Left renal cortex interstitium (tissue), 4 donors: ENCODE data around the gene NBAS. TPM values are rescaled to one million over a fixed set of nuclear protein-coding genes. Genes with fewer than 3 reads are reported as not detected.
"Not testable (repeated sequence)": the region's sequence is repeated elsewhere in the genome, so short reads cannot be mapped to it uniquely, and the experiment has no call there.

Source experiments
- DNase-seq, 4 donors: peaks; one replicate each; pipeline ENCODE4 v3.0.0-alpha.2; 2013; ENCODE audit warnings: low read depth in 4 of 4, low spot score in 2 of 4, missing footprints in 1 of 4
- polyA plus RNA-seq, 4 donors: library from polyadenylated mRNA; unstranded; fragments of 120-200 nt; gene quantifications; one replicate each; pipeline ENCODE4 v1.2.1, GENCODE V29; 2013; ENCODE audit not compliant: insufficient read length in 4 of 4

Gene NBAS
- polyA plus RNA-seq, 4 donors: 59.5 to 62.8 (median 61.5) TPM

DNA sequence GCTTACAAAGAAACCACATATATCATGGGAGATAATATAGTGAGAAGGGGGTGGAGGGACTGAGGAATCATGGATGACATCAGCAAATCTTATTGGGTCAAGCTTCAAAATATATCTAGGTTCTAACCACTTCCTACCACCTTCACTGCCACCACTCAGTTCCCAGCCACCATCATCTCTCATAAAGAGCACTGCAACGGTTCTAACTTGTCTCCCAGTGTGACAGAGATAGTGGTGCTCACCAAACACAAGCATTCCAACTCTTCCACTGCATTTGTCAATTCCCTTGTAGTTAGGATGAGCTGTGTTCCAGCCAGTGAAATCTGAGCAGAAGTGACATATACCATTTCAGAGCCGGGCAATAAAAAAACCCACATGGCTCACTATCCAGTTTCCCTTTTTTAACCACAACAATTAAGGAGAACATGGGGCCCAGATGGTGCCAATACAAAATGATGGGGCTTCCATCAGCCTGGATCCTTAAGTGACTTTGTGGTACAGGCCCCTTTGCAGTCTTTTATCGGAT, 318.1 kb downstream of the NBAS start:
- DNase-seq: no peak

DNA sequence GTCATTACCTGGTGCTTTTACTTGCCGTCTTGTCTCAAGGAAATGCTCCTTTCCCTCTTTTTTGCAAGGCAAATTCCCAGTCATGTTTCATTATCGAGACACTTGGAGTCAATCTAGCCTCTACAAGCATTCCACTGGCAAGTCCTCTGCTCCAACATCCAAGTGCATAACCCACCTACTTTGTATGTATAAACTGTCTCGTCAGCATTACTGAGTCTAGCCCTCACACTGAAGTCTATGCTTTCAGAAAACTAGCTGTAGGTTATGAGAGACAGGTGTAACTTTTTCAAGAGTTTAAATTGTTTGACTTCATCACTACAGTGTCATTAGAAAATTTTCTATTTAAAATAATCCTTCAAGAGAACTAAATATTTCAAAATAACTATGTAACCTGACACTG, 319.2 kb downstream of the NBAS start:
- no peak for DNase-seq

DNA sequence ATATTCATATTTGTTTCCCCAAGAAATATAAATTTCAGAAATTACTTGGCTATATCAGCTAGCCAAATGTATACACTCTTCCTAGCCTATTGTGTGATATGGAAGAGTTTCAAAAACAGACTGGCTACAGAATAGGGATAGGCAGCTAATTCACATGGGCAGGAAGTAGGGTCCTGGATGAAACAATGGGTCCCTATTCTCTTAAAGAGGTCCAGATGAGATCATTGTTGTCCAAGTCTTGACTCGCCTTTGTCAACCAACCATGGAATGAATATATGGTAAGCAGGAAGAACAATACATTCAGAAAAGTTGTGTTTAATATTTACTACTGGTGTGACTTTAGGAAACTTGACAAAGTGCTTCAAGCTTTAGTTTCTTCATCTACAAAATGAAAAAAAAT, 319.9 kb downstream of the NBAS start:
- DNase-seq: no peak

DNA sequence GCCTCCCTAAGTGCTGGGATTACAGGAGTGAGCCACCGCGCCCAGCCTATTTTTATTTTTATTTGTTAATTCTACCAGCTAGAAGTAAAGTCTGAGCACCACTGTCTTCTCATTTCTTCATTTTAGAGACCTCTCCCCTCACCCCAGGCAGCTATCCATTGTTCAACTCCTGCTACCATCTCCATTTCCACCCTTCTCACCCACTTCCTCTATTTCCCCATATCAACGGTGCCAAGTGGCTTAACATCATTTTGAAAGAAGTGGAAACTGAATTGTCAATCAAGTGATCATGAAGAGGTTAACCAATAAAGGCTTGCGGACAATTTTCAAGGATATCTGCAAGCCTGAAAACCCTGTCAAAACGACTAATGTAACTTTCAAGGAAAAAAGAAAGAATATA, 323.1 kb downstream of the NBAS start:
- no peak for DNase-seq

DNA sequence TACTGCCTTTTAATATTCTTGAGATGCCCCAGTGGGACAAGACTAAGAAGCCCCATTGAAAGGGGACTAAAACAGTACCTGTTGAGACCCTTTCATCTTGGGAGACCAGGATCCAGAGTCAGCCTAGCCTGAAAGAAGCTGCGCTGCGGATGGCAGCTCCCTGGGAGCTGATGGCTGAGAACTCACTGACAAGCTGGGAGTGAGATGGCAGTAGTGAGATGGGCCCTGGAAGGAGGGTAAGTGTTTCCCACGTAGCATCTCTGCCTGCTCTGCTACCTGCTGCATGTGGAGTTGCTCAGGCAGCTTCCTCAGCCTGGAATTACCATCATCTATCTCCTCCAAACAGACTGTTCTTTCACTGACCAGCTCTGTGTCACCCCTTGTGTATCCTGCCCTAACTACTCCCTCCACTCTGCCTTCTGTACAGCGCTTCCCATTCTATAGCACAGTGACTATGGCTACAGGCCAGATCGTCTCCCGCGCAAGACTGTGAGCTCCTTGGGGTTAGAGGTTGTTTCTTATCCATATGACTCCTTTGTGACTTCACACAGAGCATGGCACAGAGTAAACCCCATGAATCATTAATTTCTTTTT, 330.4 kb downstream of the NBAS start:
- no peak for DNase-seq

DNA sequence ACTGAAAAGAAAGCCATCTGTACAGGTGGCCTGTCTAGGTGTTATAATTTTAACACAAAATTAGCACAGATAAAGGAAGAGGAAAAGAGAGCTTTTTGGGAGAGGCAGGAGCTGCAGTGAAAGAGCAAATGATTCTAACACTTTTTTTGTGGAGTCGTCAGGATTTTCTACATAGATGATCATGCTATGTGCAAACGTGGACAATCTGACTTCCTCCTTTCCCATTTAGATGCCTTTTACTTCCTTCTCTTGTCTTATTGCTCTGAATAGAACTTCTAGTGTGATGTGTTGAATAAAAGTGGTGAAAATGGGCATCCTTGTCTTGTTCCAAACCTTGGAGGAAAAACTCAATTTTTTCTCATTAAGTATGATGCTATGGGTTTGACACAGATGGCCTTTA, 334.5 kb downstream of the NBAS start:
- no peak for DNase-seq

DNA sequence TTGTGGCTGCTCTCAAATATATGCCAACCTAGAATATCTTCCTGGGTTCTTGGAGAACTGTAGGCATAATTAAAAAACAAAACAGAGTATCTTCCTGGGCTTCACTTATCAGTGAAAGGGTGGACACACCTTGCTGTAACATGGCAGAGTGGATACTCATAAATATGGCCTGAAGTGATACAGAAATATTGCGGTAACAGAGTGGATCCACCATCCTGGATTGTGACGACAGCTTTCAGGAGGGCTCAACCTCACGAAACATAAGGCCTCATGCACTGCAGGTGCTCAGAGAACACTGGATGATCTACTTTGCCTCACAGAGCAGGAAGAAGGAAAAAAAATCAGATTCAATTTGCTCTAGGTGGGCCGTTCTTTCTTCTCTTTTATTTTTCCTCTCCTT, 336.0 kb downstream of the NBAS start:
- no peak for DNase-seq

DNA sequence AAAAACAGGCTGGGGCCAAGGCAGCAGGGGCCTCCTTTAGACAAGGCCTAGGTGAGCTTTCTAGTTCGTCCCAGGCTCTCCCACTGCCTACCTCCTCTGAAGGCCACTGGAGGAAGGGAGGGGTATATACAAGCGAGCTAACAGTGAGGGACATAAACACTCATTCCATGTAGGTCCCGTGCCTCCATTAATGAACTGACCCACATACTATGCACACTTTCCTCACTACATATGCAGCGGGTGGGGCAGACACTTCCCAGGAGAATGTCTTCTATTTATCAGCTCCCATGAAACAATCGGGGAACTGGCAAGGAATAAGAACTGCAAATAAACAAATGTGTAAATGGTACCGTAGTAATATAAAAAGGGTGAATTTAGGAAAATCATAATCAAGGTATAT, 336.5 kb downstream of the NBAS start:
- no peak for DNase-seq

DNA sequence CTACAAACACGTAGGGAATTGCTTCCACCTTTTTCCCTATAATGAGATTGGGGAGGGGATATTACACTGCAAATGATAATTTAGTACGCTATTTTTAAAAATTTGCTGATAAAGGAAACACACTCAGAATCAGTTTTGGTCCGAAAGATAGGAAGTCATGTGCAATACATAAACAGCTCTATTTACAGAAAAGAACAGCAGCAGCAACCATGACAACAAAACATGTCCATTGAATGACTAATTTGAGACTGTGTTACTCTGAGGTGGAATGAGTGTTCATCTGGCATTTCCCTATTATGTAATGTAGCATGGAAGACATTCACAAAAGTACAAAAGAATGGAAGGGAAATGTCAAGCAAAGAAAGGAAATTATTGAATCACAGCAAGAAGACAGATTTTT, 337.2 kb downstream of the NBAS start:
- no peak for DNase-seq

DNA sequence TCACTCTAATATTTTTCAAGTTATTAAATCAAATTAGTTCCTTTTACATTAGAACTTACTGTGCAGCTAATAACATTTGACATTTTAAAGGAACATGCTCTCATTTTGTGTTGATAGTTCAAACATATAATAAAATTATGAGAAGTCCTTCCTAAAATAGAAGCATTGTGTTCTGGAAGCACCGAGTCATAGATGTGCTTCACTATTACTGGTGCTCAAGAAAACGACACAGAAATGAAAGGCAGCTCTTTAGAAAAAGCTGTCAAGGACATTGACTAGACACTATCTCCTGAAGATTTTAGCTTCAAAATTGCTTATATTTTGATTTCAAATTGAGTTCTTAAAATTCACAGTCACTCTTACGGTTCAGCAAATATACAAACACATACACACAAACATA, 338.3 kb downstream of the NBAS start:
- DNase-seq: no peak

DNA sequence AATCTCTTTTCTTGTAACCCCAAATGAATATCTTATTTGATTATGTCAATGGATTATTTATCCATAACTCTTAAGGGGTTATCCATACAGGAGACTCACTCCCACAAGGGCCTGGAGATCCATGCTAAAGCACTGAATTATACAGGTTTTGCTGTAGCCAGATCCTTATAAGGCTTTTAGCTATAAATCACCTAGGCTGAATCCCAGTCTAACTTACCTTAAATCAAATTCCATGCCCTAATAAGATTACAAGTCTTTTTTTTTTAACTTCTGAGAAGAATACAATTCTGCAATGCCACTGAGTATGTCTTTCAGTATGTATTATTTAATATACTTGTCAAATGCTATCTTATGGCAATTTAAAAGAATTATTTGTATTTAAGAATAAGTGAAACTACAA, 340.5 kb downstream of the NBAS start:
- no peak for DNase-seq

DNA sequence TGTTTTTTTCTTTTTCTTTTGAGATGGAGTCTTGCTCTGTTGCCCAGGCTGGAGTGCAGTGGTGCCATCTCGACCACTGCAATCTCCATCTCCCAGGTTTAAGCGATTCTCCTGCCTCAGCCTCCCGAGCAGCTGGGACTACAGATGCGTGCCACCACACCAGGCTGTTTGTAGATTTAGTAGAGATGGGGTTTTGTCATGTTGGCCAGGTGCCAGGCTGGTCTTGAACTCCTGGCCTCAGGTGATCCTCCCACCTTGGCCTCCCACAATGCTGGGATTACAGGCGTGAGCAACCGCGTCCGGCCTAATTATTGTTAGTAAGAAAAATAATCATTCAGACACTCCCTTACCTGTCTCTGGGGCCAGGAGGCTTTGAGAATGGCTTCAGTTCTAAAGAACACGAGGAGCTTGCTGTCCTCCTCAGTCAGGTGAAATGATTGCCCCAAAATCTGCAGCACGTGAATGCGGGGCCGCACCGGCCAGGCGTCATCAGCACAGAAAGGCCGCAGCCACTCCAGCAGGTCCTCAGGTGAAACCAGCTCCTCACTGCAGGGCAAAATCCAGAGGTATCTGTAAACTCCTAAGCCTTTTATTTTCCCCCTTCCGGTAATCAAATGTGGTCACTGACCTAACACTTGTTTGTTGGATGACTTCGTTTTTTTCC, 342.6 kb downstream of the NBAS start:
- DNase-seq: no peak

DNA sequence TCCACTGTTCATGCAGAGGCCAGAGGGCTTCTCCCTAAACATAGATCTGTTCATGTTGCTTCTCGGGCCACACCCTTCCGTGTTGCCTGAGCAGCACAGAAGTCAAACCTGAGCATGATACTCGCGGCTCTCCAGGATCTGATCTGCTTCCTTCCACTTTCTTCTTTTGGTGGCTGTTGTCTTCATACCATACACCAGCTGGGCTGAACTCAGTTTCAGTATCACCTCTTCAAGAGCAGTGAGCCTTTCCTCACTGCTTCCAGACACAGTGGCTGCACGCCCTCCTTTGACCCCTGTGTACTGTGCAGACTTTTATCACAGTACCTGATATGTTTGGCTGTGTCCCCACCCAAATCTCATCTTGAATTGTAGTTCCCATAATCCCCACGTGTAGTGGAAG, 348.9 kb downstream of the NBAS start:
- DNase-seq: no peak

DNA sequence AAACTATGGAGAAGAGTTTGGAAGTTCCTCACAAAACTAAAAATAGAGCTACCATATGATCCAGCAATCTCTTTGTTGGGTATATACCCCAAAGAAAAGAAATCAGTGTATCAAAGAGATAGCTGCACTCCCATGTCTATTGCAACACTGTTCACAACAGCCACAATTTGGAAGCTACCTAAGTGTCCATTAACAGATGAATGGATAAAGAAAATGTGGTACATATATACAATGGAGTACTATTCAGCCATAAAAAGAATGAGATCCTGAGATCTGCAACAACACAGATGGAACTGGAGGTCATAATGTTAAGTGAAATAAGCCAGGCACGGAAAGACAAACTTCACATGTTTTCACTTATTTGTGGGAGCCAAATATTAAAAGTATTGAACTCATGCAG, 350.6 kb downstream of the NBAS start:
- not testable (repeated sequence) for DNase-seq

DNA sequence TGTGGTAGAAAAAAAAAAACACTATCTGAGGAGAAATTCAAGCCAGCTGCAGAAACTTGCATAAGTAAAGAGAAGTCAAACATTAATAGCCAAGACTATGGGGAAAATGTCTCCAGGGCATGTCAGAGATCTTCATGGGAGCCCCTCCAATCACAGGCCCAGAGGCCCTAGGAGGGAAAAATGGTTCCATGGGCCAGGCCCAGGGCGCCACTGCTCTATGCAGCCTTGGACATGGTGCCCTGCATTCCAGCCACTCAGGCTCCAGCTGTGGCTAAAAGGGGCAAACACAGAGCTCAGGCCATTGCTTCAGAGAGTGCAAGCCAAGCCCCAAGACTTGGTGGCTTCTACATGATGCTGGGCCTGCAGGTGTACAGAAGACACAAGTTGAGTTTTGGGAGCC, 354.7 kb downstream of the NBAS start:
- DNase-seq: no peak

DNA sequence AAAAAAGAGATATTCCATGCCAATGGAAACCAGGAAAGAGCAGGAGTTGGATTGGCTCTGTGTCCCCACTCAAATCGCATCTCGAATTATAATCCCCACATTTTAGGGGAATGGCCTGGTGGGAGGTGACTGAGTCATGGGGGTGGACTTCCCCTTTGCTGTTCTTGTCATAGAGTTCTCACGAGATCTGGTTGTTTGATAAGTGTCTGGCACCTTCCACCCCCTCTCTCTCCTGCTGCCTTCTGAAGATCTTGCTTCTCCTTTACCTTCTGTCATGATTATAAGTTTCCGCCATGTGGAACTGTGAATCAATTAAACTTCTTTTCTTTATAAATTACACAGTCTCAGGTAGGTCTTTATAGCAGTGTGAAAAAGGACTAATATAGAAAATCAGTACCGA, 355.6 kb downstream of the NBAS start:
- no peak for DNase-seq

DNA sequence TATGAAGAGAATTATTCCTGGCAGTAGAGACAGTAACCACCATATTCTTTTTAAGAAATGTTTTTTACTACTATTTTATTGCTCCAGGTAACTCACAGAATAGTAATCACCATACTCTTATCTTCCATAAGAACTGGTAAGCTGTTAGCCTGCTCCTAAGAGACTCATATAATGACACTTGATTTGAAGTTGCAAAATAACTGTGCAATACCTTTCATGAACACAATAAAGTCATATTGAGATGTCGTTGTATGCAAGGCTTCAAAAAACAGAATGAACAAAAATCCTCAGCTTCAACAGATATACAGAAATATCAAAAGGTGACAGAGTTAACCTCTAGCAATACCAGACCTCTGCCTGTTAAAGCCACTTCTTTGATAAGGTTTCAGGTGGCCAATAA, 360.1 kb downstream of the NBAS start:
- no peak for DNase-seq

DNA sequence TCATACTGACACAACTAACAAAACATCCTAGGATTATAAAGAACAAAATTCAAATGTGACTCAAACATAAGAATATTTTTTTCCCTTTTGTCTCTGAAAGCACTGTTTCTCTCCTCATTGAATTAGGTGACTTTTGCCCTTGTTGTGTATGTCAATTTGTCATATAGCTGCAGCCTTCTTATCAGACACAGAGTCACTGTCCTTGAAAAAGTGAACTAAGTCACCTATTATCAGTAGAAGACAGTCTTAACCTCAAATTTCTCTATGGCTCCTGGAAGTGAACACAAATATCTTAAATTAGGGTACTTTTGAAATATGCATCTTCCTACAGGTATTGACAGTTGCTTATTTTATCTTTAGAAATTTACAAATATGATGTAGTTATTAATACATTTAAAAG, 360.6 kb downstream of the NBAS start:
- DNase-seq: no peak

DNA sequence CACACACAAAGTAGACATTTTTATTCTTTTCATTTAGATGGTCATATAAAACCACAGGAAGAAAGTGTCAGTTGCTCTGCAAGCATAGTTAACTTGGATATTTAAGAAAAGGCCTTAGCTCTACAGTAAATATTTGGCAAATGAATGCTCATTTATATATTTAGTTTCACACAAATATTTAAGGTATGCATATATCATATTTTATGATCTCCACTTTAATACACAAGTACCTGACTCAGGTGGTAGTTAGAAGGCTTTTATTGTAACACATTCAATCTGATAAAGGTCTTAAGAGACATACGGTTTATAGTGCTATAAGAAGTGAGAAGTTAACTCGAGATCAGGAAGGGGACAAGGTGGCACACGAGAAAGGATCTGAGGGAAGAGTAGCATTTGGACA, 363.1 kb downstream of the NBAS start:
- no peak for DNase-seq

DNA sequence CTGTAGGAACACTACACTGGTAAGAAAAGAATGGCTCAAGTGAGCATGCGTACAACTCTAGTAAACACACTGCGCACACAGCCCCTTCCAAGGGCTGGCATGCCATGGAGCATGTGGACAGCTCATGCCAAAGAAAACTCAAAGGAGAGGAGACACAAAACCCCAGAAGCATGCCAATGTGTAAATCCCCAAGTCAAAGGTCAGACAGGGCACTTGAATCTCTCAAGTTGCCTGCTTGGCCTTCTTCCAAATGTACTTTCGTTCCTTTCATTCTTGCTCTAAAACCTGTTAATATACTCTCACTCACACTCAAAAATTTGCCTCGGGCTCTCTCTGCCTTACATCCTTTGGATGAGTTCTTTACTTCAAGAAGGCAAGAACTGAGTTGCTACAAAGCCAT, 365.3 kb downstream of the NBAS start:
- DNase-seq: no peak

DNA sequence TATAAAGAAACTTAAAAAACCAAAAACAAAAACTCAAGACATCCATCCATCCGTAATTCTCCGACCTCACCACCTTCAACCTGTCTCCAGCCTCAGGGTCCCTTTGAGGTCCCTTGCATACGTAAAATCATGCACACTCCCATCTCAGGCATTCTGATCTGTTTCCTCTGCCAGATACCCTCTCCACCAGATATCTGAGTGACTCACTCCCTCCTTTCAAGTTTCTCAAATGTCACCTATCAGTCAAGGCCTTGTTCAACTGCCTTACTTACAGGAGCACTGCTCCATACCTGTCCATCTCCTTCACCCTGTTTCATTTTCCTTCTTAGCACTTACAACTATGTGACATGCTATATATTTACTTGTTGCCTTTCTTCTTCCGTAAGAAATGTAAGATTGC, 369.3 kb downstream of the NBAS start:
- no peak for DNase-seq

DNA sequence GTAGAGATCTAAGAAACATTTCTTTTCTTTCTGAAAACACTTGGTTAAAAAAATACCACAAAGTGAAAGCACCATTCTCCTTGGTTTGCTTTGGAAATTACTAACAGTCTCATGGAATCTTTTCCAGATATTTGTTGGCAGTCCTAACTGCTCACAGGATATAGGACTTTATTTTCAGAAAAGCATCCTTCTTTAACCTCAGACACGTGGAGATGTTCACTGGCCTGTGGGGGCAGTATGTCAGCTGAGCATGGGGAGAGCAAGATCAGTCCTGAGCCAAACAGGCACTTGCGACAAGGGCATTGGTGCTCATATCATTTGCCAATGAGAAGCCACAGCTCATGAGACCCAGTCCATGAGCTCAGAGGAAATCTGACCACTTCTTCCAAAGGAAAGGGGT, 371.9 kb downstream of the NBAS start:
- no peak for DNase-seq

DNA sequence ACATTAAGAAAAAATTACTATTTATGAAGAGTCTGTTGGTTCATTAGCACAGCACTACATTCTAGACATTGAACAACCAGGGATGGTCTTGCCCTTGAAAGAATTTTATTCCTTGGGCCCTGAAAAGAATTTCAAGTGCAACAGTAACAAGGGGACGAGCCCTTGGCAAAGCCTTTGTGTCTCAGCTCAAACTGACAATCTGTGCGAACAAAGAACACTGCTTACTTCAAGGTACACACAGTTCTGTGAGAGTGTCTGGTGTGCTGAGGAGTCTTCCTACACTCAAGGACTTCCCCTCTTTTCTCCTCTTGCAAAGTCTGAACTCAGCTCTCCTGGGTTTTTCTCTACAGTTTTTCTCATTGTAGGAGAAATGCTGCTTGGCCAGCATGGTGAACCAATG, 373.4 kb downstream of the NBAS start:
- DNase-seq: no peak
